GM23248 (cell line): Measurements from ENCODE around the gene MPRIP. TPM values are rescaled to one million over a fixed set of nuclear protein-coding genes. Genes with fewer than 3 reads are reported as not detected.

Experiments used
- DNase-seq: peaks from one replicate; pipeline ENCODE4 v3.0.0-alpha.2; 2015
- H2AFZ ChIP-seq: fragments of 200-600 bp; sonication (generic); 2 replicates; pipeline ENCODE4 v1.6.1; 2016; ENCODE audit warnings: antibody characterized with exemption
- H3F3A ChIP-seq: fragments of 200-600 bp; sonication (generic); 2 replicates; pipeline ENCODE4 v1.6.1; 2016; ENCODE audit warnings: mild to moderate bottlenecking, antibody characterized with exemption, mixed run types; ENCODE audit not compliant: insufficient read depth
- H3K27ac ChIP-seq: fragments of 200-600 bp; sonication (generic); 2 replicates; pipeline ENCODE4 v1.5.1; 2016; ENCODE audit warnings: mild to moderate bottlenecking
- H3K27me3 ChIP-seq: fragments of 200-600 bp; sonication (generic); replicated peaks from 2 replicates; pipeline ENCODE4 v1.6.1; 2016; ENCODE audit warnings: mild to moderate bottlenecking; ENCODE audit not compliant: insufficient read depth
- H3K36me3 ChIP-seq: fragments of 200-600 bp; sonication (generic); 2 replicates; pipeline ENCODE4 v1.6.1; 2016; ENCODE audit warnings: low read depth, mild to moderate bottlenecking
- H3K4me1 ChIP-seq: fragments of 200-600 bp; sonication (generic); 2 replicates; pipeline ENCODE4 v1.6.1; 2016; ENCODE audit warnings: mild to moderate bottlenecking; ENCODE audit not compliant: insufficient read depth
- H3K4me2 ChIP-seq: fragments of 200-600 bp; sonication (generic); one replicate; pipeline ENCODE4 v1.6.1; 2016; ENCODE audit warnings: mild to moderate bottlenecking; ENCODE audit not compliant: unreplicated experiment
- H3K4me3 ChIP-seq: fragments of 200-600 bp; sonication (generic); 2 replicates; pipeline ENCODE4 v1.5.1; 2016; ENCODE audit warnings: mild to moderate bottlenecking
- H3K79me2 ChIP-seq: fragments of 200-600 bp; sonication (generic); 2 replicates; pipeline ENCODE4 v1.6.1; 2016; ENCODE audit warnings: mild to moderate bottlenecking; ENCODE audit not compliant: insufficient read depth
- H3K9ac ChIP-seq: fragments of 200-600 bp; sonication (generic); 2 replicates; pipeline ENCODE4 v1.6.1; 2016; ENCODE audit warnings: mild to moderate bottlenecking
- H3K9me2 ChIP-seq: fragments of 200-600 bp; sonication (generic); 2 replicates; pipeline ENCODE4 v1.6.1; 2016; ENCODE audit warnings: mixed run types, mild to moderate bottlenecking, moderate library complexity; ENCODE audit not compliant: insufficient read depth
- H3K9me3 ChIP-seq: fragments of 200-600 bp; sonication (generic); one replicate; pipeline ENCODE4 v1.6.1; 2017; ENCODE audit warnings: low read depth
- H4K20me1 ChIP-seq: fragments of 200-600 bp; sonication (generic); 2 replicates; pipeline ENCODE4 v1.6.0; 2016; ENCODE audit not compliant: insufficient read depth
- EZH2 ChIP-seq: fragments of 200-600 bp; sonication (generic); IDR thresholded peaks from 2 replicates; pipeline ENCODE4 v1.6.1; 2018; ENCODE audit warnings: antibody characterized with exemption, mild to moderate bottlenecking; ENCODE audit not compliant: insufficient read depth, poor library complexity, severe bottlenecking
- EZH2phosphoT487 ChIP-seq: fragments of 200-600 bp; sonication (generic); IDR thresholded peaks from 2 replicates; pipeline ENCODE4 v1.6.1; 2018; ENCODE audit warnings: antibody characterized with exemption, moderate library complexity, mild to moderate bottlenecking, low read depth; ENCODE audit not compliant: insufficient read depth
- WGBS, 2 experiments: methylation state at CpG; one replicate each; pipeline ENCODE4 v1.1.6; 2015 to 2017; ENCODE audit warnings: low lambda C conversion rate in 2 of 2, low coverage in 1 of 2; ENCODE audit errors: missing lambda C conversion rate in 2 of 2; 5-methylcytosine and 5-hydroxymethylcytosine counted together
- in situ Hi-C: fragments of 300-500 bp; cut with MboI; formaldehyde crosslinking; loops from 2 replicates; pipeline ENCODE4 v1.15.0; 2020
- polyA plus RNA-seq: library from polyadenylated mRNA; unstranded; fragments of >200 nt; fragmentation: Nextera tagmentation; extraction: Ambion mirVana; gene quantifications from 2 replicates; pipeline ENCODE4 v1.2.1, GENCODE V29; 2016
- total RNA-seq: library from RNA; depleted of rRNA; stranded (reverse); fragments of >200 nt; shearing (Covaris generic); gene quantifications from 2 replicates; pipeline ENCODE4 v1.2.3, GENCODE V29; 2014

Gene MPRIP
- total and polyA plus RNA-seq, 2 experiments from 2014 or later = 73.5 to 292 TPM

DNA sequence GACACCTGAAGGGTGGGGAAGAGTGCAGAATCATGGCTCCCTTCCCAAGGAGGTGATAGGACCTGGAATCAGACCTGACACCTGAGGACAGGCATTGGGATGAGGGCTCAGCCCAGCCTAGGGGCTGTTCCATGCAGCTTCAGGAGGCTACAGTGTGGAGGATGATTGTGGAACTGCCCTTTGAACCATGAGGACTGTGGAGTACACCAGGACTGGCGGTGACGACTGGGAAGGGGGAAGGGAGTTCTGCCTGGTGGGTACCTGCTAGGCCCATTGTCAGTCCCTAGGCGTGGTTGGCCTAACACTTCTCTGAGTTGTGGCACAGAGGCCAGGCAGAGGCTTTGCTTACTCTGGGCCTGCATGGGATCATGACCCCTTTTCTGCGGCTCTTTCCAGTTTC is 76.1 kb downstream of the MPRIP start:
- peaks cover 11% of the 10 kb centered on the region; the same call in 1 of the 2 replicates for H3F3A ChIP-seq
- no peak overlapping the region for H3K27ac ChIP-seq
- no peak overlapping the region for H3K4me2 ChIP-seq
- no peak for DNase-seq
- TF ChIP-seq EZH2phosphoT487 = no peak
- TF ChIP-seq EZH2 = no peak
- H3K79me2 ChIP-seq = peaks cover 100% of the 10 kb centered on the region
- in situ Hi-C loops = no loop called here
- H4K20me1 ChIP-seq = peaks cover 33% of the 10 kb centered on the region
- H3K9me2 ChIP-seq = no peaks in the 10 kb centered on the region
- H2AFZ ChIP-seq = no peak overlapping the region
- WGBS, 2 experiments = 98 to 99% methylated on average over 4 of the region's 4 CpGs
- H3K4me1 ChIP-seq = peaks cover 34% of the 10 kb centered on the region
- no peaks in the 10 kb centered on the region for H3K9me3 ChIP-seq
- H3K27me3 ChIP-seq = no peaks in the 10 kb centered on the region
- no peaks in the 10 kb centered on the region for H3K36me3 ChIP-seq
- no peak overlapping the region for H3K9ac ChIP-seq
- H3K4me3 ChIP-seq = no peak overlapping the region

- peaks cover 11% of the 10 kb centered on the region; the same call in 1 of the 2 replicates for H3F3A ChIP-seq
- H3K9me2 ChIP-seq = no peaks in the 10 kb centered on the region
- peaks cover 100% of the 10 kb centered on the region for H3K79me2 ChIP-seq
- H4K20me1 ChIP-seq = peaks cover 26% of the 10 kb centered on the region
- H3K27ac ChIP-seq = peak overlapping the region; percentile 41
- H3K4me2 ChIP-seq = no peak overlapping the region
- peaks cover 34% of the 10 kb centered on the region for H3K4me1 ChIP-seq
- no peaks in the 10 kb centered on the region for H3K36me3 ChIP-seq
- H3K9ac ChIP-seq = 0 out of 2 replicates have a peak overlapping the region, but pooled peaks have one; percentile 6
- H3K9me3 ChIP-seq = no peaks in the 10 kb centered on the region
- H3K4me3 ChIP-seq = no peak overlapping the region
- in situ Hi-C loops = no loop called here
- no peak for DNase-seq
- no peaks in the 10 kb centered on the region for H3K27me3 ChIP-seq
- WGBS, 2 experiments = 57 to 63% methylated on average over 4 of the region's 4 CpGs
- no peak overlapping the region for H2AFZ ChIP-seq
- TF ChIP-seq EZH2 = no peak
- TF ChIP-seq EZH2phosphoT487 = no peak
Measured at GRCh38 chr17:17119106-17119505, 76.8 kb downstream of the MPRIP start.

DNA sequence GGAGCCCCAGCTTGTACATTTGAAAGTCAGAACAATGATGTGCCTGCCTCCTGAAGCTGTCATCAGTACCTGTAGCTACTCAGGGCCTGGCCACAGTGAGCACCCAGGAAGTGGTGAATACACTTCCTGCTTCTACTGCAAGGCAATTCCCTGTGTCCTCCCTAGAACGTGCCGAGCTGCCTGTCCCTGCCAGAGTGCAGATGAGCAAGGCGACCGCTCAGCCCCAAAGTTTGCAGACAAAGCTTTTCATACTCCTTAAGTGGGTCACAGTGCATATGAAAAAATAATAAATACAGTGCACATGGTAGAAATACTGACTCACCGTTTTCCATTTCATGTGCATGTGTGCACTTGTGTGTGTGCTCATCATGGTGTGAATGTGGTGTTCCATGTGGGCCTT is 77.3 kb downstream of the MPRIP start:
- 24 to 26% methylated on average over 5 of the region's 5 CpGs for WGBS, 2 experiments
- H3K4me3 ChIP-seq = no peak overlapping the region
- no peak overlapping the region for H2AFZ ChIP-seq
- H3K27ac ChIP-seq = peak overlapping the region; percentile 41
- peaks cover 100% of the 10 kb centered on the region for H3K79me2 ChIP-seq
- peaks cover 11% of the 10 kb centered on the region; the same call in 1 of the 2 replicates for H3F3A ChIP-seq
- H3K4me2 ChIP-seq = no peak overlapping the region
- H3K27me3 ChIP-seq = no peaks in the 10 kb centered on the region
- no peaks in the 10 kb centered on the region for H3K36me3 ChIP-seq
- no peaks in the 10 kb centered on the region for H3K9me2 ChIP-seq
- in situ Hi-C loops = no loop called here
- 0 out of 2 replicates have a peak overlapping the region, but pooled peaks have one; percentile 6 for H3K9ac ChIP-seq
- TF ChIP-seq EZH2 (no peak), EZH2phosphoT487 (no peak)
- H3K9me3 ChIP-seq = no peaks in the 10 kb centered on the region
- peaks cover 31% of the 10 kb centered on the region for H3K4me1 ChIP-seq
- DNase-seq = peak; percentile 74
- peaks cover 22% of the 10 kb centered on the region for H4K20me1 ChIP-seq

DNA sequence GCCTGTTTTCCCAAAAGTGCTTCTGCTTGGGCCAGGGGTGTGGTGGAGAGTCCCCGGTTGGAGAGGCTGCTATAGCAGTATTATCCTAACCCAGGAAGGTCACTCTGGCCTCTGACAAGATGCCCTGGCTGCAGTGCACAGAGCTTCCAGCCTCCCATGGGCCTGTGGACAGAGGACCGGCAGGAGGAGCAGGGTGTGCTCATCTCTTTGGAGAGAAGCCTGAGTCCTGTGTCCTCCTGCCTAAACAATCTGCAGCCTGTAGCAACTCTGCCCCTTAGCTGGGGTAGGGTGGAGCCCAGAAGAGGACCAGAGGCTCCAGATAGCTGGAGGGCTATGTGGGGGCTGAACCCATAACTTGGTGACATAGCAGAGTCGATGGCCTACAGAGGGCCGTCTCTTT is 78.0 kb downstream of the MPRIP start:
- H3K4me3 ChIP-seq = no peak overlapping the region
- H3K27me3 ChIP-seq = no peaks in the 10 kb centered on the region
- H3K9me3 ChIP-seq = no peaks in the 10 kb centered on the region
- TF ChIP-seq EZH2 = no peak
- no peak for TF ChIP-seq EZH2phosphoT487
- H3F3A ChIP-seq = peaks cover 11% of the 10 kb centered on the region; the same call in 1 of the 2 replicates
- in situ Hi-C loops = no loop called here
- peak; percentile 34 for DNase-seq
- no peaks in the 10 kb centered on the region for H3K9me2 ChIP-seq
- peak overlapping the region; percentile 41 for H3K27ac ChIP-seq
- 14 to 15% methylated on average over 4 of the region's 4 CpGs for WGBS, 2 experiments
- peaks cover 100% of the 10 kb centered on the region for H3K79me2 ChIP-seq
- H4K20me1 ChIP-seq = peaks cover 22% of the 10 kb centered on the region
- peak overlapping the region; percentile 34; the same call in 1 of the 2 replicates for H3K9ac ChIP-seq
- peaks cover 24% of the 10 kb centered on the region; the same call in 1 of the 2 replicates for H3K4me1 ChIP-seq
- no peak overlapping the region for H3K4me2 ChIP-seq
- H3K36me3 ChIP-seq = no peaks in the 10 kb centered on the region
- H2AFZ ChIP-seq = no peak overlapping the region
